PFSK-1 (cell line): ENCODE measurements around the gene EP300.

Experiments used
- FOXP2 ChIP-seq: optimal IDR thresholded peaks from 2 replicates; pipeline ENCODE3; 2011; ENCODE audit warnings: borderline replicate concordance, control low read depth, inconsistent platforms; ENCODE audit not compliant: insufficient read depth; ENCODE audit errors: extremely low read length, extremely low read depth
- POLR2AphosphoS5 ChIP-seq: IDR thresholded peaks from 2 replicates; pipeline ENCODE4 v1.6.1; 2012; ENCODE audit warnings: low read depth, mild to moderate bottlenecking, control low read depth, low read length, moderate library complexity
- SIN3A ChIP-seq: IDR thresholded peaks from 2 replicates; pipeline ENCODE4 v1.6.1; 2012; ENCODE audit warnings: mild to moderate bottlenecking, low read length, moderate library complexity, borderline replicate concordance; ENCODE audit not compliant: insufficient read depth
- TAF1 ChIP-seq: IDR thresholded peaks from 2 replicates; pipeline ENCODE4 v1.6.1; 2012; ENCODE audit warnings: low read length, control low read depth, borderline replicate concordance; ENCODE audit not compliant: insufficient read depth
- TF ChIP-seq, protein P1 (sequence below), 2 experiments: IDR thresholded peaks; 2 replicates each; pipeline versions ENCODE4 v1.6.1 to v1.8.0; 2011 to 2012; ENCODE audit warnings: low read depth in 2 of 2, low read length in 2 of 2, control low read depth in 1 of 2, inconsistent platforms in 1 of 2, mild to moderate bottlenecking in 1 of 2, moderate library complexity in 1 of 2; ENCODE audit not compliant: insufficient read depth in 1 of 2

The EP300 gene

DNA sequence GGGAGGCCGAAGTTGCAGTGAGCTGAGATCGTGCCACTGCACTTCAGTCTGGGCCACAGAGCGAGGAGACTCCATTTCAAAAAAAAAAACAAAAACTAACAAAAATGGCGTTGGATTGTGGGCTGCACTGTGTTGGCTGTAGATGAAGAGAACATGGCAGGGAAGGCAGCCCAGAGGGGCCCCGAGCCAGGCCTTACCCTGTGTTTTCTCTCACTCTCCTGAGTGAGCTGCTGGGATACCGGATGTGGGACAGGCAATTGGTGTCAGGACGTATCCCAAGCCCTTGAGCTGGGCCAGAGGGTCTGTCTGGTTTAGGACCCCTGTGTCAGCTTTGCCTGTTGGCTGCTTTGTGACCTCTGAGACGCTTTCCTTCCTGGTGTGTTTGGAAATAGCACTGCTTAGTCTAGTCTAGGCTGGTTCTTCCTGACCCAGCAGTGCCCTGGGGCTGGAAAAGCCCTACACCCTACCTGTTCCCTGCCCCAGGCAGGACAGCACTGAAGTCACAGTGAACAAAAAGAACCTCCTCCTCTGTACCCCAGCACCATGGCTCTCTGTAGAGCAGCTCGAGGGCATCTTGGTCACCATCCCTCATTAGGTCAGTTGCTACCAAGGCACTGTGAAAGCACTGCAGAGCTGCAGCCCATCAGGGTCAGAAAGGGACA, 130.6 kb downstream of the EP300 start:
- TF ChIP-seq, protein P1, sequence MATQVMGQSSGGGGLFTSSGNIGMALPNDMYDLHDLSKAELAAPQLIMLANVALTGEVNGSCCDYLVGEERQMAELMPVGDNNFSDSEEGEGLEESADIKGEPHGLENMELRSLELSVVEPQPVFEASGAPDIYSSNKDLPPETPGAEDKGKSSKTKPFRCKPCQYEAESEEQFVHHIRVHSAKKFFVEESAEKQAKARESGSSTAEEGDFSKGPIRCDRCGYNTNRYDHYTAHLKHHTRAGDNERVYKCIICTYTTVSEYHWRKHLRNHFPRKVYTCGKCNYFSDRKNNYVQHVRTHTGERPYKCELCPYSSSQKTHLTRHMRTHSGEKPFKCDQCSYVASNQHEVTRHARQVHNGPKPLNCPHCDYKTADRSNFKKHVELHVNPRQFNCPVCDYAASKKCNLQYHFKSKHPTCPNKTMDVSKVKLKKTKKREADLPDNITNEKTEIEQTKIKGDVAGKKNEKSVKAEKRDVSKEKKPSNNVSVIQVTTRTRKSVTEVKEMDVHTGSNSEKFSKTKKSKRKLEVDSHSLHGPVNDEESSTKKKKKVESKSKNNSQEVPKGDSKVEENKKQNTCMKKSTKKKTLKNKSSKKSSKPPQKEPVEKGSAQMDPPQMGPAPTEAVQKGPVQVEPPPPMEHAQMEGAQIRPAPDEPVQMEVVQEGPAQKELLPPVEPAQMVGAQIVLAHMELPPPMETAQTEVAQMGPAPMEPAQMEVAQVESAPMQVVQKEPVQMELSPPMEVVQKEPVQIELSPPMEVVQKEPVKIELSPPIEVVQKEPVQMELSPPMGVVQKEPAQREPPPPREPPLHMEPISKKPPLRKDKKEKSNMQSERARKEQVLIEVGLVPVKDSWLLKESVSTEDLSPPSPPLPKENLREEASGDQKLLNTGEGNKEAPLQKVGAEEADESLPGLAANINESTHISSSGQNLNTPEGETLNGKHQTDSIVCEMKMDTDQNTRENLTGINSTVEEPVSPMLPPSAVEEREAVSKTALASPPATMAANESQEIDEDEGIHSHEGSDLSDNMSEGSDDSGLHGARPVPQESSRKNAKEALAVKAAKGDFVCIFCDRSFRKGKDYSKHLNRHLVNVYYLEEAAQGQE (IDR thresholded peaks at IDR 0.05; ENCODE audit: insufficient read depth in 1 of 2, low read depth in 2 of 2, low read length in 2 of 2): no peak
- no peak for TF ChIP-seq TAF1

DNA sequence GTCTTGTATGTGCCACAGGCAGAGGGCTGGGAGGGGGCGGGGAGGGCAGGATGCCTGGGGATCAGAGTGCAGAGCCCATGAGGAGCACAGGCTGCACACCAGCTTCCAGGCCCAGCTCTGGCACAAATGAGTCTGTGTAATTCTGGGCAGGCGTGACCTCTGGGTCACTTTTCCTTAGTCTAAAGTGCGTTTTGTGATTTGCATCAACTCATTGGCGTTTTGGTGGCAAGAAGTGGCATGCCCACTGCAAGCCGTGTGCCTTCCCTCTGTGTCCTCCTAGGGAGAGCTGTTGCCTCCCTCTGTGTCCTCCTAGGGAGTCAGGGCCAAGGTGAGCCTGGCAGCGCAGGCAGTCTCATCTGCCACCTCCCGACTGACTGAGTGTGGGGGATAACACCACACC, 131.1 kb downstream of the EP300 start:
- TF ChIP-seq TAF1 (no peak), POLR2AphosphoS5 (no peak), SIN3A (no peak), FOXP2 (no peak)
- TF ChIP-seq, protein P1 (IDR thresholded peaks at IDR 0.05; ENCODE audit: insufficient read depth in 1 of 2, low read depth in 2 of 2, low read length in 2 of 2): no peak

DNA sequence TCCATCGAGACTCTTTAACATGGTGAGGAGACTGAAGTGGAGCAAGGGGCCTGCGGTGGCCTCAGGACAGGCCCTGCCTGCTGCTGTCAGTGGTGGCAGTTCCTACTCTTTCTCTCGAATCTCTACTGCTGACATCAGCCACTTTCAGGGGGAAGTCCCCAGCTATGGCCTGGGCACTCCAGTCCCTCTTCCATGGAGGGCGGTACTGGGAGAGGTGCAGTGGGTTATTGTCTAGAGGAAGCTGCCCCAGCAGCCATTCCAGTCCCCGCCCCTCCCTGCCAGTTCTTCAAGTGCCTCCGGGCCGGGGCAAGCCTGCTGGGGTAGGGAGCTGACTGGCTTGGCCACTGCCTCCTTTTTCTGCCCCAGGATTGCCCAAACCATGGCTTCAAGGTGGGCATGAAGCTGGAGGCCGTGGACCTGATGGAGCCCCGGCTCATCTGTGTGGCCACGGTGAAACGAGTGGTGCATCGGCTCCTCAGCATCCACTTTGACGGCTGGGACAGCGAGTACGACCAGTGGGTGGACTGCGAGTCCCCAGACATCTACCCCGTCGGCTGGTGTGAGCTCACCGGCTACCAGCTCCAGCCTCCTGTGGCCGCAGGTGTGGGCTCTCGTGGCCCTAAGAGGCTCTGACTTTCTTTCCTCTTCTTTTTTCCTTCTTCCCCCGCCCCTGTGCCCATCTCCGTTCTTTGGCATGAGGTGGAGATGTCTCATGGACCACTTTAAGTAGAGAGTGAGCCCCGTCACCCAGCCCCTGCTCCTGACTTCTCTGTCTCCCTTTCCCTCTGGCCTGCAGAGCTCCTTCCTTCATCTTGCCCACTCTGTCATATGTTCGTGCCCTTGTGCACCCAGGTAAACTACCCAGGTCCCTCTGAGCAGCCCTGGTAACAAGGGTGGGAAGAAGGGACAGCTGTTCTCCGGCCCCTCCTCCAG, 134.6 kb downstream of the EP300 start:
- TF ChIP-seq TAF1: no peak
- no peak for TF ChIP-seq SIN3A
- no peak for TF ChIP-seq POLR2AphosphoS5
- TF ChIP-seq, protein P1 (IDR thresholded peaks at IDR 0.05; ENCODE audit: insufficient read depth in 1 of 2, low read depth in 2 of 2, low read length in 2 of 2): no peak
- no peak for TF ChIP-seq FOXP2

DNA sequence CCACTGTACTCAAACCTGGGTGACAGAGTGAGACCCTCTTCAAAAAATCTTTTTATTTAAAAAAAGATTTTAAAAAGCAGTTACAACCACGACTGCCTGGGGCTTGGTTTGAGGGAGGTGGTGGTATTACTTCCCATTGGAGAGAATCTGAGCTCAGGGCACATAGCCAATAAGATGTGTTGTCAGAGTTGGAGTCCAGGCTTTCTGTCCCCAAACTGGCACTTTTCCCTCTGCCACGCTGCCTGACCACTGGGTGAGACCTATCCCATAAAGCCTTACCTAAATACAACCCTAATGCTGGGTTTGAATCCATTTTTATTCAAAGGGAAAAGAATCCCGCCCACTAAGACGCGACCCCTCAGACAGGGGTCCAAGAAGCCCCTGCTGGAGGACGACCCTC, 136.8 kb downstream of the EP300 start:
- TF ChIP-seq SIN3A (no peak), POLR2AphosphoS5 (no peak), FOXP2 (no peak), TAF1 (no peak)
- TF ChIP-seq, protein P1 (IDR thresholded peaks at IDR 0.05; ENCODE audit: insufficient read depth in 1 of 2, low read depth in 2 of 2, low read length in 2 of 2): no peak
